GM23338 (cell line): ENCODE results near the gene BCL2. TPM values are rescaled to one million over a fixed set of nuclear protein-coding genes. Genes with fewer than 3 reads are reported as not detected.

Source experiments
- ATAC-seq: fragments of 200-7000 bp; cut with Tn5 transposase; 3 replicates; pipeline ENCODE4 v1.9.1; 2020
- DNase-seq: peaks from one replicate; pipeline ENCODE4 v3.0.0-alpha.2; 2015; ENCODE audit warnings: low spot score
- H2AFZ ChIP-seq: fragments of 200-600 bp; sonication (generic); 2 replicates; pipeline ENCODE4 v1.8.0; 2016; ENCODE audit warnings: antibody characterized with exemption, mild to moderate bottlenecking, moderate library complexity
- H3F3A ChIP-seq: fragments of 200-600 bp; sonication (generic); replicated peaks from 2 replicates; pipeline ENCODE4 v1.8.0; 2017; ENCODE audit warnings: antibody characterized with exemption, mixed run types, low read depth
- H3K27ac ChIP-seq: fragments of 200-600 bp; sonication (generic); 2 replicates; pipeline ENCODE4 v1.6.1; 2016; ENCODE audit warnings: low read depth
- H3K27me3 ChIP-seq: fragments of 200-600 bp; sonication (generic); 2 replicates; pipeline ENCODE4 v1.8.0; 2016; ENCODE audit warnings: mild to moderate bottlenecking, mixed run types, moderate library complexity; ENCODE audit not compliant: insufficient read depth
- H3K36me3 ChIP-seq: fragments of 200-600 bp; sonication (generic); 2 replicates; pipeline ENCODE4 v1.8.0; 2016; ENCODE audit warnings: mild to moderate bottlenecking; ENCODE audit not compliant: insufficient read depth
- H3K4me1 ChIP-seq: fragments of 200-600 bp; sonication (generic); 2 replicates; pipeline ENCODE4 v1.8.0; 2016; ENCODE audit warnings: mild to moderate bottlenecking, moderate library complexity; ENCODE audit not compliant: insufficient read depth
- H3K4me2 ChIP-seq: fragments of 200-600 bp; sonication (generic); 2 replicates; pipeline ENCODE4 v1.7.1; 2017; ENCODE audit warnings: mixed run types
- H3K4me3 ChIP-seq: fragments of 200-600 bp; sonication (generic); 2 replicates; pipeline ENCODE4 v1.6.1; 2016; ENCODE audit warnings: mixed run types
- H3K79me2 ChIP-seq: fragments of 200-600 bp; sonication (generic); replicated peaks from 2 replicates; pipeline ENCODE4 v1.8.0; 2017; ENCODE audit warnings: mild to moderate bottlenecking; ENCODE audit not compliant: insufficient read depth
- H3K9me2 ChIP-seq: fragments of 200-600 bp; sonication (generic); 2 replicates; pipeline ENCODE4 v1.8.0; 2017; ENCODE audit not compliant: insufficient read depth
- H4K20me1 ChIP-seq: fragments of 200-600 bp; sonication (generic); replicated peaks from 2 replicates; pipeline ENCODE4 v1.8.0; 2017; ENCODE audit warnings: mild to moderate bottlenecking; ENCODE audit not compliant: insufficient read depth
- H3K27ac Mint-ChIP-seq: 2 replicates; pipeline ENCODE4 v1.8.0; 2020; ENCODE audit warnings: inconsistent platforms, mild to moderate bottlenecking, moderate library complexity, mixed read lengths
- H3K27me3 Mint-ChIP-seq: 3 replicates; pipeline ENCODE4 v1.8.0; 2022; ENCODE audit warnings: low read depth, mild to moderate bottlenecking, moderate library complexity, mixed read lengths, inconsistent platforms; ENCODE audit not compliant: insufficient read depth, poor library complexity
- H3K36me3 Mint-ChIP-seq: 3 replicates; pipeline ENCODE4 v1.8.0; 2021; ENCODE audit warnings: low read depth, mild to moderate bottlenecking, inconsistent platforms, moderate library complexity, mixed read lengths
- H3K4me1 Mint-ChIP-seq: 3 replicates; pipeline ENCODE4 v1.8.0; 2020; ENCODE audit warnings: mild to moderate bottlenecking, inconsistent platforms, mixed read lengths
- H3K4me3 Mint-ChIP-seq: 3 replicates; pipeline ENCODE4 v1.8.0; 2021; ENCODE audit warnings: moderate library complexity, mild to moderate bottlenecking, inconsistent platforms, mixed read lengths
- H3K9me3 Mint-ChIP-seq: 3 replicates; pipeline ENCODE4 v1.8.0; 2020; ENCODE audit warnings: moderate library complexity, mild to moderate bottlenecking, inconsistent platforms, mixed read lengths
- CREB1 ChIP-seq: fragments of 250-450 bp; sonication (Bioruptor Pico); IDR thresholded peaks from 2 replicates; pipeline ENCODE4 v1.5.0; 2020; ENCODE audit warnings: low read depth, mild to moderate bottlenecking, moderate library complexity
- CTCF ChIP-seq, 2 experiments: fragments of 200-600 bp in 1 of 2; sonication (generic) in 1 of 2; conservative IDR thresholded peaks; 2 replicates each; pipeline versions ENCODE4 v1.5.1 to v1.6.1; 2016 to 2017; ENCODE audit warnings: antibody characterized with exemption in 2 of 2, low read depth in 2 of 2, mild to moderate bottlenecking in 2 of 2, moderate library complexity in 1 of 2
- ETS1 ChIP-seq: IDR thresholded peaks from 2 replicates; pipeline ENCODE4 v1.6.1; 2016; ENCODE audit warnings: antibody characterized with exemption
- EZH2 ChIP-seq: fragments of 200-600 bp; sonication (generic); IDR thresholded peaks from one replicate; pipeline ENCODE4 v1.8.0; 2017; ENCODE audit warnings: antibody characterized with exemption, mild to moderate bottlenecking, low read depth; ENCODE audit not compliant: unreplicated experiment
- EZH2phosphoT487 ChIP-seq: fragments of 200-600 bp; sonication (generic); IDR thresholded peaks from one replicate; pipeline ENCODE4 v1.8.1; 2018; ENCODE audit warnings: antibody characterized with exemption; ENCODE audit not compliant: unreplicated experiment
- JUNB ChIP-seq: IDR thresholded peaks from one replicate; pipeline ENCODE4 v1.6.1; 2016; ENCODE audit warnings: antibody characterized with exemption; ENCODE audit not compliant: unreplicated experiment
- NANOG ChIP-seq: IDR thresholded peaks from 2 replicates; pipeline ENCODE4 v1.6.1; 2016; ENCODE audit warnings: antibody characterized with exemption, borderline replicate concordance
- POLR2AphosphoS5 ChIP-seq: IDR thresholded peaks from 2 replicates; pipeline ENCODE4 v1.6.1; 2016; ENCODE audit warnings: antibody characterized with exemption, low read depth
- REST ChIP-seq: IDR thresholded peaks from one replicate; pipeline ENCODE4 v1.6.1; 2018; ENCODE audit warnings: antibody characterized with exemption; ENCODE audit not compliant: unreplicated experiment
- STAT1 ChIP-seq: IDR thresholded peaks from one replicate; pipeline ENCODE4 v1.6.1; 2016; ENCODE audit warnings: antibody characterized with exemption; ENCODE audit not compliant: unreplicated experiment
- ZNF114 ChIP-seq: fragments of 250-450 bp; sonication (Bioruptor Pico); IDR thresholded peaks from 2 replicates; pipeline ENCODE4 v1.5.0; 2020; ENCODE audit warnings: mild to moderate bottlenecking, moderate library complexity
- ZNF331 ChIP-seq: fragments of 250-450 bp; sonication (Bioruptor Pico); IDR thresholded peaks from 2 replicates; pipeline ENCODE4 v1.5.0; 2020; ENCODE audit warnings: low read depth, mild to moderate bottlenecking, moderate library complexity
- polyA plus RNA-seq: library from polyadenylated mRNA; unstranded; fragments of >200 nt; fragmentation: Nextera tagmentation; extraction: Ambion mirVana; gene quantifications from 2 replicates; pipeline ENCODE4 v1.2.1, GENCODE V29; 2016
- total RNA-seq: library from RNA; depleted of rRNA; stranded (reverse); fragments of >200 nt; shearing (Covaris generic); gene quantifications from 2 replicates; pipeline ENCODE4 v1.2.3, GENCODE V29; 2014
- TF ChIP-seq, protein P1 (sequence below): fragments of 250-450 bp; sonication (Bioruptor Pico); IDR thresholded peaks from 2 replicates; pipeline ENCODE4 v1.5.0; 2020; ENCODE audit warnings: mild to moderate bottlenecking, moderate library complexity

The BCL2 gene
- total and polyA plus RNA-seq, 2 experiments from 2014 or later = 1.2 to 4.0 TPM

DNA sequence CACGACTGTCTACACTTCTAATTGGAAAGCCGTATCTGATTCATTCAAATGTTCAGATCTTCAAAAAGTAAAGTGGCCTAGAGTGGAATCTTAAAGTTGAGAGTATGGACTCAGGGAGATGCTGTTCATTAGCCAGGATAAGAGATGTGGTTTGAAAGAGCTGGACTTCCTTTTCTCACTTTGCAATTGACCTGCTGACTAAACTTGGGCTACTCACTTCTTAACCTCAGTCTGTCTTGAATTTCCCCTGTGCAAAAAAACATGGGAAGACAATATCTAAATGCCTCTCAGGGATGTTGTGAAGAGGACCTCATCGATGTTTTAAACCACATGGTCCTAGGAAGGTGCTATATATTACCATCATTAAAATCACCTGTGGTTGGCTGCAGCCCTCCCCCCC is 64.1 kb downstream of the BCL2 start:
- H2AFZ ChIP-seq = no peak overlapping the region
- H3F3A ChIP-seq = no peaks in the 10 kb centered on the region
- no peak overlapping the region for H3K27ac ChIP-seq
- no peaks in the 10 kb centered on the region for H3K27me3 ChIP-seq
- H3K4me2 ChIP-seq = no peak overlapping the region
- TF ChIP-seq NANOG (no peak), ZNF331 (CRISPR knock-in tag) (no peak), REST (no peak), EZH2phosphoT487 (no peak), ZNF114 (CRISPR knock-in tag) (no peak), CTCF (conservative IDR thresholded peaks at IDR 0.05; ENCODE audit: low read depth in 2 of 2) (no peak), POLR2AphosphoS5 (no peak), CREB1 (no peak), JUNB (no peak), STAT1 (no peak), ETS1 (no peak), EZH2 (no peak)
- TF ChIP-seq, protein P1, sequence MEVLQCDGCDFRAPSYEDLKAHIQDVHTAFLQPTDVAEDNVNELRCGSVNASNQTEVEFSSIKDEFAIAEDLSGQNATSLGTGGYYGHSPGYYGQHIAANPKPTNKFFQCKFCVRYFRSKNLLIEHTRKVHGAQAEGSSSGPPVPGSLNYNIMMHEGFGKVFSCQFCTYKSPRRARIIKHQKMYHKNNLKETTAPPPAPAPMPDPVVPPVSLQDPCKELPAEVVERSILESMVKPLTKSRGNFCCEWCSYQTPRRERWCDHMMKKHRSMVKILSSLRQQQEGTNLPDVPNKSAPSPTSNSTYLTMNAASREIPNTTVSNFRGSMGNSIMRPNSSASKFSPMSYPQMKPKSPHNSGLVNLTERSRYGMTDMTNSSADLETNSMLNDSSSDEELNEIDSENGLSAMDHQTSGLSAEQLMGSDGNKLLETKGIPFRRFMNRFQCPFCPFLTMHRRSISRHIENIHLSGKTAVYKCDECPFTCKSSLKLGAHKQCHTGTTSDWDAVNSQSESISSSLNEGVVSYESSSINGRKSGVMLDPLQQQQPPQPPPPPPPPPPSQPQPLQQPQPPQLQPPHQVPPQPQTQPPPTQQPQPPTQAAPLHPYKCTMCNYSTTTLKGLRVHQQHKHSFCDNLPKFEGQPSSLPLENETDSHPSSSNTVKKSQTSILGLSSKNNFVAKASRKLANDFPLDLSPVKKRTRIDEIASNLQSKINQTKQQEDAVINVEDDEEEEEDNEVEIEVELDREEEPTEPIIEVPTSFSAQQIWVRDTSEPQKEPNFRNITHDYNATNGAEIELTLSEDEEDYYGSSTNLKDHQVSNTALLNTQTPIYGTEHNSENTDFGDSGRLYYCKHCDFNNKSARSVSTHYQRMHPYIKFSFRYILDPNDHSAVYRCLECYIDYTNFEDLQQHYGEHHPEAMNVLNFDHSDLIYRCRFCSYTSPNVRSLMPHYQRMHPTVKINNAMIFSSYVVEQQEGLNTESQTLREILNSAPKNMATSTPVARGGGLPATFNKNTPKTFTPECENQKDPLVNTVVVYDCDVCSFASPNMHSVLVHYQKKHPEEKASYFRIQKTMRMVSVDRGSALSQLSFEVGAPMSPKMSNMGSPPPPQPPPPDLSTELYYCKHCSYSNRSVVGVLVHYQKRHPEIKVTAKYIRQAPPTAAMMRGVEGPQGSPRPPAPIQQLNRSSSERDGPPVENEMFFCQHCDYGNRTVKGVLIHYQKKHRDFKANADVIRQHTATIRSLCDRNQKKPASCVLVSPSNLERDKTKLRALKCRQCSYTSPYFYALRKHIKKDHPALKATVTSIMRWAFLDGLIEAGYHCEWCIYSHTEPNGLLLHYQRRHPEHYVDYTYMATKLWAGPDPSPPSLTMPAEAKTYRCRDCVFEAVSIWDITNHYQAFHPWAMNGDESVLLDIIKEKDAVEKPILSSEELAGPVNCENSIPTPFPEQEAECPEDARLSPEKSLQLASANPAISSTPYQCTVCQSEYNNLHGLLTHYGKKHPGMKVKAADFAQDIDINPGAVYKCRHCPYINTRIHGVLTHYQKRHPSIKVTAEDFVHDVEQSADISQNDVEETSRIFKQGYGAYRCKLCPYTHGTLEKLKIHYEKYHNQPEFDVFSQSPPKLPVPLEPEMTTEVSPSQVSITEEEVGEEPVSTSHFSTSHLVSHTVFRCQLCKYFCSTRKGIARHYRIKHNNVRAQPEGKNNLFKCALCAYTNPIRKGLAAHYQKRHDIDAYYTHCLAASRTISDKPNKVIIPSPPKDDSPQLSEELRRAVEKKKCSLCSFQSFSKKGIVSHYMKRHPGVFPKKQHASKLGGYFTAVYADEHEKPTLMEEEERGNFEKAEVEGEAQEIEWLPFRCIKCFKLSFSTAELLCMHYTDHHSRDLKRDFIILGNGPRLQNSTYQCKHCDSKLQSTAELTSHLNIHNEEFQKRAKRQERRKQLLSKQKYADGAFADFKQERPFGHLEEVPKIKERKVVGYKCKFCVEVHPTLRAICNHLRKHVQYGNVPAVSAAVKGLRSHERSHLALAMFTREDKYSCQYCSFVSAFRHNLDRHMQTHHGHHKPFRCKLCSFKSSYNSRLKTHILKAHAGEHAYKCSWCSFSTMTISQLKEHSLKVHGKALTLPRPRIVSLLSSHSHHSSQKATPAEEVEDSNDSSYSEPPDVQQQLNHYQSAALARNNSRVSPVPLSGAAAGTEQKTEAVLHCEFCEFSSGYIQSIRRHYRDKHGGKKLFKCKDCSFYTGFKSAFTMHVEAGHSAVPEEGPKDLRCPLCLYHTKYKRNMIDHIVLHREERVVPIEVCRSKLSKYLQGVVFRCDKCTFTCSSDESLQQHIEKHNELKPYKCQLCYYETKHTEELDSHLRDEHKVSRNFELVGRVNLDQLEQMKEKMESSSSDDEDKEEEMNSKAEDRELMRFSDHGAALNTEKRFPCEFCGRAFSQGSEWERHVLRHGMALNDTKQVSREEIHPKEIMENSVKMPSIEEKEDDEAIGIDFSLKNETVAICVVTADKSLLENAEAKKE (CRISPR knock-in tag) = no peak
- Mint-ChIP-seq H3K4me3 (no peak overlapping the region), H3K9me3 (peaks cover 3% of the 10 kb centered on the region; the same call in 1 of the 3 replicates), H3K27me3 (no peaks in the 10 kb centered on the region), H3K27ac (no peak overlapping the region), H3K36me3 (no peaks in the 10 kb centered on the region), H3K4me1 (no peaks in the 10 kb centered on the region)
- no peaks in the 10 kb centered on the region for H3K79me2 ChIP-seq
- H3K4me3 ChIP-seq = no peak overlapping the region
- no peaks in the 10 kb centered on the region for H3K4me1 ChIP-seq
- H3K36me3 ChIP-seq = no peaks in the 10 kb centered on the region
- ATAC-seq = no peak
- 0 out of 2 replicates have a peak, but pooled peaks cover 6% of the 10 kb centered on the region for H3K9me2 ChIP-seq
- no peak for DNase-seq
- H4K20me1 ChIP-seq = no peaks in the 10 kb centered on the region
